Stimulated activated CD8-positive, alpha-beta memory T cell treated with anti-CD3 and anti-CD28 coated beads, Interleukin-2, amount 100 ng/mL, for 1 hour (primary cell): Measurements from ENCODE around the gene C2orf15.
"Not testable (repeated sequence)": the region's sequence is repeated elsewhere in the genome, so short reads cannot be mapped to it uniquely, and the experiment has no call there.

Experiments used
- DNase-seq, 2 donors: peaks; one replicate each; pipeline ENCODE4 v3.0.0-alpha.2; 2020; ENCODE audit warnings: low read depth in 2 of 2

Gene C2orf15

GRCh38 chr2:99166218-99166617 lies 24.7 kb downstream of the C2orf15 start:
- no peak for DNase-seq

- no peak for DNase-seq
Measured at GRCh38 chr2:99169534-99169933, 28.0 kb downstream of the C2orf15 start.

- DNase-seq, result no peak
Measured at GRCh38 chr2:99171377-99172140, 30.1 kb downstream of the C2orf15 start.

- peak; percentile 78 to 79 for DNase-seq
Measured at GRCh38 chr2:99180755-99181623, 39.5 kb downstream of the C2orf15 start, which contains the start of the genes MITD1 and MRPL30. MITD1 (minus strand) TSS chr2:99181058; CDS start chr2:99180981, 77 bp downstream. MRPL30 (plus strand) TSS chr2:99181184; CDS start chr2:99186204, 5,020 bp downstream.

- no peak for DNase-seq
Measured at GRCh38 chr2:99181624-99182000, 40.1 kb downstream of the C2orf15 start.

GRCh38 chr2:99183025-99183424 lies 41.5 kb downstream of the C2orf15 start:
- DNase-seq, result no peak

GRCh38 chr2:99184811-99185210 lies 43.3 kb downstream of the C2orf15 start:
- no peak for DNase-seq

- DNase-seq, result no peak
Measured at GRCh38 chr2:99187011-99187410, 45.5 kb downstream of the C2orf15 start.

GRCh38 chr2:99188357-99188756 lies 46.9 kb downstream of the C2orf15 start:
- no peak for DNase-seq

GRCh38 chr2:99190548-99190947 lies 49.0 kb downstream of the C2orf15 start:
- no peak for DNase-seq

GRCh38 chr2:99192364-99192763 lies 50.9 kb downstream of the C2orf15 start:
- DNase-seq, result not testable (repeated sequence)

GRCh38 chr2:99198103-99198841 lies 56.8 kb downstream of the C2orf15 start:
- no peak for DNase-seq

- no peak for DNase-seq
Measured at GRCh38 chr2:99200076-99200800, 58.7 kb downstream of the C2orf15 start.
